GM18868 (cell line): ENCODE results near the gene CD34.
"Not testable (repeated sequence)": the region's sequence is repeated elsewhere in the genome, so short reads cannot be mapped to it uniquely, and the experiment has no call there.

Source experiments
- ATAC-seq: cut with Tn5 transposase; IDR thresholded peaks from one replicate; pipeline ENCODE4 v1.9.1; 2021; ENCODE audit warnings: mild to moderate bottlenecking, moderate library complexity; ENCODE audit not compliant: unreplicated experiment

Gene CD34

DNA sequence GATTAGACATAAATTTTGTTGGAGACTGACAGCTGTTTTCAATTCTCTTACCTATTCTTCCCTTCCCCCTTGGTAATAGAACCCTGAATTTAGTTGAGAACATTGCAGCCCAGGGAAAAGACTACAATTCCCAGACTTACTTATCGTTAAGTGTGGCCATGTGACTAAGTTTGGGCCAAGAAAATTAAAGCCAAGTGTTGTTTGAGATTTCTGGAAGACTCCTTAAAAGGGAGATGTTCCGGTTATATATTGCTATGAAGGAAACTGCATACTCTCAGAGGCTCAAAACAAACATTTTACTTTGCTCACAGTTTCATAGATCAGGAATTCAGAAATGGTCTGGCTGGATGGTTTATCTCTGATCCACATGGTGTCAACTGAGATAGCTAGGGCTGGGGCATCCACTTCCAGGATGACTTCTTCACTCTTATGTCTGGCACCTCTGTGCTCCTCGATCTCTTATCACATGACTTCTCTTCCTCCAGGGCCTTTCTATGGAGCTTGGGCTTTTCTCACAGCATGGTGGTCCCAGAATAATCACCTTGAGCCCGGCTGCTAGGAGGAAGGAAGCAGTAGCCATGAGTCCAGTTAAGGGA is 22.4 kb upstream of the CD34 start:
- no peak for ATAC-seq

DNA sequence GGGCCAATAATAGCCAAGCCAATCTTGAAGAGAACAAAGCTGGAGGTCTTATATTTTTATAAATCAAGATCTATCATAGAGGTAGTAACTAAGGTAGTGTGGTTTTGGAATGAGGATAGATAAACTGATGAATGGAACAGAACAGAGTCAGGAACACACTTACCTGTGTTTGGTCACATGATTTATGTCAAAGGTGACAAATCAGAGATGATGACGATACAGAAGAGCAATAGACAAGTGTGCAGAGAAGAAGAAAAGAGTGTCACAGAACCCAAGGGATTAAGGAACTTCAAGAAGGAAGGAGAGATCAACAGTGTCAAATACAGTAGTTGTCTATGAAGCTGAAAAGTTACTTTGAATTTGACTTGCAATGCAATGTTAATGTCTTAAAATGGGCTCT is 16.1 kb upstream of the CD34 start:
- ATAC-seq, result no peak

GRCh38 chr1:207925969-207926368 is 15.0 kb upstream of the CD34 start:
- not testable (repeated sequence) for ATAC-seq

DNA sequence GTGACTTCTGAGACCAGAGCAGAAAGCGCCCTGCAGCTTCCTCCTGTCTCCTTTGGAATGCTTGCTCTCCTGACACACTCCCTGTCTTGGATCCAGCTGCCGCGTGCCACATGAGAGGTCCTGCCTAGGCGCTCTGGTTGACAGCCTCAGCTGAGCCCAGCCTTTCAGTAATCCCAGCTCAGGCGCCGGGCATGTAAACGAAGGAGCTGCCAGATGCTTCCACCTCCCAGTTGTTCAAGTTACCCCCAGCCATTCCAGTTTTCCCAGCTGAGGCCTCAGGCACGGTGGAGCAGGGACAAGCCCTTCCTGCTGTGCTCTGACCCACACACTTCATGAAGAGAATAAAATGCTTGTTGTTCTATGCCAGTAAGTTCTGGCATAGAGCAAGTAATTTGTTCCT is 14.3 kb upstream of the CD34 start:
- no peak for ATAC-seq

GRCh38 chr1:207923561-207923960 is 12.6 kb upstream of the CD34 start:
- ATAC-seq, result no peak

GRCh38 chr1:207923121-207923520 is 12.2 kb upstream of the CD34 start:
- ATAC-seq, result no peak

- no peak for ATAC-seq
Observed at GRCh38 chr1:207922554-207922953, 11.6 kb upstream of the CD34 start.

DNA sequence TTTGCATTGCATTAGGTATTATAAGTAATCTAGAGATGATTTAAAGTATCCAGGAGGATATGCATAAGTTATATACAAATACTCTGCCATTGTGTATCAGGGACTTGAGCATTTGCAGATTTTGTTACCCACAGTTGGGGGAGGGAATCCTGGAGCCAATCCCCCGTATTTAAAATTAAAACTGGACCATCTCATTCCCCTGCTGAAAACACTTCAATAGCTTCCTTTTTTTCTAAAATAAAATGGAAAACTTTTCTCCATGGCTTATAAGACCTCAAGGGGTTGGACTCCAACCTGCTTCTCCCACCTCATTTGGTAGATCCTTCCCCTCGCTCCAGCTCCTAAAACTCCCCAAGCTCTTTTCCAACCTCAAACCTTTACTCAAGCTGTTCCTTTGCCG is 10.4 kb upstream of the CD34 start:
- no peak for ATAC-seq

GRCh38 chr1:207920444-207921021 is 9.6 kb upstream of the CD34 start:
- no peak for ATAC-seq

- no peak for ATAC-seq
Observed at GRCh38 chr1:207919523-207920170, 8.7 kb upstream of the CD34 start.

DNA sequence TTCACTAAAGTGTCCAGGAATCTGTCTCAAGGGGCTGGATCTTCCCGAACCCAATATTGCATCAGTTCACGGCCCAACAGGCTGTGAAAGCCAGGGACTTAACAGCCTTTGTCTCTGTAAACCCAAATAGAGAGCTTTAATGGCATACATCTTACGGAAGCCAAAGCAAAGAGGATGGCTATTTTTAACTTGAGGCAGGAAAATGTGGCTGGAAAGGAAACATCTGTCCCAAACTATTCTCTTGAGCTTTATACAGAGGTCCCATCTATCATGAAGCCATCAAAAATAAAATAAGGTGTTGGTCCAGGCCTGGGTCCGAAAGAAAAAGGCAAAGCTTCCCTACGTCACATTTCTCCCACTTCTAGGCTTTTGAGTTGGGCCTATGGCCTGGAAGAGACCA is 7.7 kb upstream of the CD34 start:
- no peak for ATAC-seq

GRCh38 chr1:207918011-207918410 is 7.1 kb upstream of the CD34 start:
- no peak for ATAC-seq

DNA sequence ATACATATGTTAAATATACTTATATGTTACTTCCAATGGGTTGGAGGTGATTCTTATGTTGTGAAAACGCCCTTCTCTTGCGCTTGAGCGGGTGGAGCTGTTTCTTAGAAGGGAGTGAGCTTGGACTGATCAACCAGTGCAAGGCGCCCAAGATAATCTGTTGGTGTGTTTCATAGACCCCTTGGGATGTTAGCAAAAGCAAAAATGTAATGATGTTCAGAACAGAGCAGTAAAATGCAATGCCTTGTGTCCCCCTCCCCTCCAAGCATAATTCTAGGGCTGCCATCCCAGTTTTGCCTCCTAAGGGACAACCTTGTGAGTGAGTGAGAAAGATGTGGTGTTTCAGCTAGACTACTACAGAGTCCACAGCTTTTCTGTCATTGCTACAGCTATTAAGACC is 6.2 kb upstream of the CD34 start:
- ATAC-seq, result no peak

DNA sequence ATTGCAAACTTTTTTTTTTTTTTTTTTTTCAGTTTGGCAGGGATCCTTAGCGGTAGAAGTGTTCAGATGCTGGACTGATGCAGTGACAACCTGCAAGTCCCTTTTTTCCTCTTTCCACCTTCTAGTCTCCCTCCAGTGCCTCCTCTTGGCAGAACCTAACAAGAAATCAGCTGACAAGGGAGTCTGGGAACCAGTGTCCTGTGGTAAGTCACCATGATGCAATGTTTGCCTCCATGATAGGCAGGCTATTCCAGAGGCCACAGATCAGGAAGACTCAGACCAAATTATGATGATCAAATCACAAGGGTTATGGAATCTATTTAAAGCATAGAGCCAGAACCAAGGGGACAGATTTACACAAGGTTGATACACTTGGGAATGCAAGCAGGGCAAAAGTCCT is 3.0 kb upstream of the CD34 start:
- no peak for ATAC-seq

DNA sequence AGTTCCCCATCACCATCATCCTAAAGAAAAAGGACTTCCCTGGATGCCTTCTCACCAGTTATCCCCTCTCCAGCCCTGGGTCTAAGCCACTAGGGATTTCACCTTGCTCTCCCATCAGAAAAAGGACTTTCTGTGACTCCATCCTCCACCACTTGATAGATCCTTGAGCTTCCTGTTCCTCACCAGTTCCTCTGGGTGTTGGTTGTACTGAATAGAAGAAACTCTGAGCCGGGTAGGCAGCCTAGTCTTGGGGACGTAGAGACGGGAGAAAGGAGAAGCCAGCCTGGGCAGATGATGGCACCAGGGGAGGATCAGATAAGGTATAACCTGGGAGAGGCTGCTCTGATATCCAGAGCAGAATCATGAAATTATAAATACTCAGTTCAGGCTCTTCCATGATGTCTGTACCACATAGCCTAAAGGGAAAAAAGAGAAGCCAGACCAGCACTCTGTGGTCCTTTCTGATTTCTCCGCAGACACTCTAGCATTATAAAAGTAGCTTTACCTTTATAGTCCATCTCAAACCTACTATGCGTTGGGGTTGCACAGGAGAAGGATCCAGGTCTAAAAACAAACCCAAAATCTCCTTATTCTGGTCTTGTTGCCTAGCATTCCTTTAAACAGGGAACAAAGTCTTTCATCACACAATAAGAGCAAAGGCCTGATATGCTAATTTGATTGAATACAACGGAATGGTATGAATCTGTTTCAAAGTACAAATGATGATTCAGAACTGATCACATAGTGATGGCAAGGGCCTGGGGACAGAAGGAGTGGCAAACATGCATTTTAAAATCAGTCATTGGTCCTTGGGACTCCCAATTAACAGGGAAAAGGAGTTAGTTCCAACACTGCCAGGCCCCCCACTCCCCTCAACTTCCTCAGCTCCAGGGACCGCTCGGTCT is 1.2 kb upstream of the CD34 start:
- no peak for ATAC-seq

DNA sequence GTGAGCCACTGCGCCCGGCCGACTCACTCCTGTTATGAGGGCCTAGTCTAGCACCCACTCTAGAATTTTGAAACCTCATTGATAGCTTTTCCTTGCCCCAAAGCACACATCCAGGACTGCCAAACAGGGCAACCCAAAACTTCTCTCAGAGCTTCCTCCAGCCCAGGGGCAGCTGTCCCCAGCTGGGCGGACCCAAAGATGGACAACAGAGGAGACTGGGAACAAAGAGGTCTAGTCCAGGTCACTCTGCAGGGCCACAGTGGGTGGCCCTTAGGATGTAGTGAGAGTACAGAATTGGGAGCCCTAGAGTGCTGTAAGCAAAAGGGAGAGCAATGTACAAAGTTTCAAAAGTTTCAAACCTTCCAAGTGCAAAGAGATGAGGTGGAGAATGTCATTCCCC is 1.2 kb downstream of the CD34 start:
- ATAC-seq, result no peak

DNA sequence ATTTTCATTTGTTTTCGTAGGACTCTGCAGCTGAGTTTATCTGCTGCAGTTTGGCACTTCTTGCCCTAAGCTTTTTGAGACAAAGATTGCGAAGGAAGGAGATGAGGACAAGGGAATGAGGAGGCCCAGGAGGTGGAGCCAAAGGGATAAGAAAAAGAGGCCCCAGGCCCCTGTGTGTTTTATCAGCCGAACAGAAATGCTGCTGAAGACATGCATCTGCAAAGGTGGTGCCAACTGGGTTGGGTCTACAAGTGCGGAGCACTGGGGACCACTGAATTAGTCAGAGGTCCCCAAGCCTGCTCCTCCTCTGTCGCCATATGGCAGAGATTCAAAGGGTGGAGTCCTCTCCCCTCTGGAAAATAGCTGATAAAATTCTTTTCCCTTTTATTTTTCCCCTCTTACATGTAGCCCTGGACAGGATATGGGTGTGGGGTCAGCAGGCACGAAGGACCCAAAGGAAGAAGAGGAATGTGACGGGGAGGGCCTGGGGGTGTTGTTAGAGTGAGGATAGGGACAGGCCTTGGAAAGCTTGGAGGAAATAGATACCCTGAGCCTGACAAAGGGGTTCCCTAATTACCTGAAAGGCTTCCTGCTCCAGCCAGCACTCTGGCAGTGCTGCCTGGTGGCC is 2.7 kb downstream of the CD34 start:
- no peak for ATAC-seq

- ATAC-seq, result no peak
Observed at GRCh38 chr1:207904391-207904790, 6.5 kb downstream of the CD34 start.

- ATAC-seq, result no peak
Observed at GRCh38 chr1:207903767-207904166, 7.2 kb downstream of the CD34 start.

DNA sequence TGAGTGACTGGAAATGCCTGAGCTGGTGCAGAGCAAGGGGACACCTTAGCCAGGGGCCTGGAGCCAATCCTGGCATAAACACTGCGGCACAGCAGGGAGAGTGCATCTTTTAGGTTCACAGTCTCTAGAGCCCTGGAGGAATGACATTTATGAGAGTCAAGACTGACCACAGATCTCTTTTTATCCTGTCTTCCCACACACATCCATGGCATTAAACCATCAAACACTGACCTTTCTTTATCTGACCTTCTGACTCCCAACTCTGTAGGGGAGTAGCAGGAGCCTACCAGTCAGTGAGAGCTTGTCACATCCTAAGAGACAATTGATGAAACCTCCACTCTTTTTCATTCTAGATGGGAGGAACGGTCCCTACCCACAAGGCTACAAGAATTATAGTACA is 7.9 kb downstream of the CD34 start:
- no peak for ATAC-seq

- no peak for ATAC-seq
Observed at GRCh38 chr1:207902566-207902965, 8.4 kb downstream of the CD34 start.
